ENCODE results near the gene MIF4GD.

GRCh38 chr17:75228847-75229246, 42.2 kb downstream of the MIF4GD start:
- no peak for TF ChIP-seq BHLHE40 (IDR thresholded peaks at IDR 0.05; ENCODE audit: borderline replicate concordance)
- TF ChIP-seq FOXM1 (IDR thresholded peaks at IDR 0.05; ENCODE audit: borderline replicate concordance) = no peak
